ENCODE measurements around the gene MRPL18.
"Not testable (repeated sequence)": the region's sequence is repeated elsewhere in the genome, so short reads cannot be mapped to it uniquely, and the experiment has no call there.

The MRPL18 gene

GRCh38 chr6:159761873-159762680 is 28.2 kb upstream of the MRPL18 start, which contains the start of gene ACAT2:
Gene ACAT2 (plus strand): TSS chr6:159762045. CDS start chr6:159762088, 43 bp downstream.
- peaks cover 45% of the 10 kb centered on the region for H3K4me1 Mint-ChIP-seq
- H3K27me3 Mint-ChIP-seq: no peaks in the 10 kb centered on the region
- DNase-seq (peak; percentile 92 to 96), ATAC-seq (peak; percentile 98)
- peak within 1 kb of the TSS; percentile 96 to 98 for H3K27ac Mint-ChIP-seq
- H3K9me3 Mint-ChIP-seq: no peaks in the 10 kb centered on the region
- H3K4me3 Mint-ChIP-seq: peak within 1 kb of the TSS; percentile 94 to 97

GRCh38 chr6:159762681-159763293 is 27.5 kb upstream of the MRPL18 start:
- H3K4me1 Mint-ChIP-seq: peaks cover 46% of the 10 kb centered on the region
- DNase-seq: no peak
- H3K4me3 Mint-ChIP-seq: peak overlapping the region; percentile 89 to 97
- peak; percentile 10 for ATAC-seq
- H3K27ac Mint-ChIP-seq: peak overlapping the region; percentile 96
- H3K27me3 Mint-ChIP-seq: no peaks in the 10 kb centered on the region
- no peaks in the 10 kb centered on the region for H3K9me3 Mint-ChIP-seq

- ATAC-seq (no peak), DNase-seq (no peak)
- peak overlapping the region in 1 of 2 donors; percentile 76 for H3K27ac Mint-ChIP-seq
- no peak overlapping the region for H3K4me3 Mint-ChIP-seq
- H3K4me1 Mint-ChIP-seq: peaks cover 18% of the 10 kb centered on the region
- no peaks in the 10 kb centered on the region for H3K27me3 Mint-ChIP-seq
- no peaks in the 10 kb centered on the region for H3K9me3 Mint-ChIP-seq
Observed at GRCh38 chr6:159766906-159767305, 23.4 kb upstream of the MRPL18 start.

GRCh38 chr6:159769470-159769869 is 20.8 kb upstream of the MRPL18 start:
- H3K27ac Mint-ChIP-seq: peak overlapping the region in 1 of 2 donors; percentile 5

GRCh38 chr6:159772196-159772595 is 18.1 kb upstream of the MRPL18 start:
- no peaks in the 10 kb centered on the region for H3K27me3 Mint-ChIP-seq
- no peaks in the 10 kb centered on the region for H3K4me1 Mint-ChIP-seq
- H3K9me3 Mint-ChIP-seq: no peaks in the 10 kb centered on the region
- DNase-seq (no peak), ATAC-seq (no peak)
- H3K27ac Mint-ChIP-seq: no peak overlapping the region
- H3K4me3 Mint-ChIP-seq: no peak overlapping the region

More at GRCh38 chr6:159769470-159769869, 20.8 kb upstream of the MRPL18 start:
- H3K27me3 Mint-ChIP-seq: no peaks in the 10 kb centered on the region
- peaks cover 9% of the 10 kb centered on the region for H3K4me1 Mint-ChIP-seq
- H3K9me3 Mint-ChIP-seq: no peaks in the 10 kb centered on the region
- H3K4me3 Mint-ChIP-seq: no peak overlapping the region
- DNase-seq: no peak
- no peak for ATAC-seq

GRCh38 chr6:159777240-159777904 is 12.9 kb upstream of the MRPL18 start:
- DNase-seq (no peak), ATAC-seq (no peak)
- H3K9me3 Mint-ChIP-seq: no peaks in the 10 kb centered on the region
- no peak overlapping the region for H3K4me3 Mint-ChIP-seq
- H3K4me1 Mint-ChIP-seq: peaks cover 9% of the 10 kb centered on the region
- no peaks in the 10 kb centered on the region for H3K27me3 Mint-ChIP-seq
- peak overlapping the region in 1 of 2 donors; percentile 36 for H3K27ac Mint-ChIP-seq

- H3K27me3 Mint-ChIP-seq: no peaks in the 10 kb centered on the region
- H3K4me1 Mint-ChIP-seq: peaks cover 17% of the 10 kb centered on the region
- H3K27ac Mint-ChIP-seq: no peak overlapping the region
- H3K4me3 Mint-ChIP-seq: no peak overlapping the region
- no peak for DNase-seq
- H3K9me3 Mint-ChIP-seq: no peaks in the 10 kb centered on the region
- ATAC-seq: no peak
Observed at GRCh38 chr6:159778131-159778530, 12.1 kb upstream of the MRPL18 start.

GRCh38 chr6:159778542-159779103 is 11.6 kb upstream of the MRPL18 start:
- DNase-seq (no peak), ATAC-seq (no peak)
- Mint-ChIP-seq H3K27me3 (no peaks in the 10 kb centered on the region), H3K4me3 (no peak overlapping the region), H3K27ac (no peak overlapping the region), H3K9me3 (no peaks in the 10 kb centered on the region), H3K4me1 (peaks cover 20% of the 10 kb centered on the region)

- ATAC-seq: no peak
- no peaks in the 10 kb centered on the region for H3K27me3 Mint-ChIP-seq
Observed at GRCh38 chr6:159788276-159788675, 2.0 kb upstream of the MRPL18 start.

GRCh38 chr6:159788753-159789376 is 1.4 kb upstream of the MRPL18 start:
- Mint-ChIP-seq H3K4me3 (peak overlapping the region; percentile 93 to 96), H3K27me3 (no peaks in the 10 kb centered on the region), H3K9me3 (no peaks in the 10 kb centered on the region), H3K4me1 (peaks cover 71% of the 10 kb centered on the region), H3K27ac (peak overlapping the region; percentile 97)
- ATAC-seq: no peak
- peak in 1 of 2 donors; percentile 23 for DNase-seq

More at GRCh38 chr6:159788276-159788675, 2.0 kb upstream of the MRPL18 start:
- Mint-ChIP-seq H3K4me3 (peak overlapping the region; percentile 93 to 96), H3K4me1 (peaks cover 70% of the 10 kb centered on the region), H3K27ac (peak overlapping the region; percentile 97), H3K9me3 (no peaks in the 10 kb centered on the region)
- DNase-seq: no peak

- peaks cover 71% of the 10 kb centered on the region for H3K4me1 Mint-ChIP-seq
- no peaks in the 10 kb centered on the region for H3K9me3 Mint-ChIP-seq
- H3K27ac Mint-ChIP-seq: peak within 1 kb of the TSS; percentile 97
- peak; percentile 89 for ATAC-seq
- no peaks in the 10 kb centered on the region for H3K27me3 Mint-ChIP-seq
- peak; percentile 96 to 99 for DNase-seq
- peak within 1 kb of the TSS; percentile 93 to 96 for H3K4me3 Mint-ChIP-seq
Observed at GRCh38 chr6:159789377-159790148, 704 bp upstream of the MRPL18 start, which contains the start of gene TCP1. Gene TCP1 (minus strand): TSS chr6:159789602. CDS start chr6:159789468, 134 bp downstream.

- Mint-ChIP-seq H3K27ac (peak overlapping the region; percentile 97), H3K4me3 (peak overlapping the region; percentile 93 to 96), H3K27me3 (no peaks in the 10 kb centered on the region), H3K9me3 (no peaks in the 10 kb centered on the region), H3K4me1 (peaks cover 67% of the 10 kb centered on the region)
- DNase-seq: peak; percentile 15 to 27
- ATAC-seq: no peak
Observed at GRCh38 chr6:159790956-159791598, 810 bp downstream of the MRPL18 start.

- DNase-seq, H3K4me3 Mint-ChIP-seq, H3K27ac Mint-ChIP-seq, H3K9me3 Mint-ChIP-seq, H3K27me3 Mint-ChIP-seq, ATAC-seq: not testable (repeated sequence)
- H3K4me1 Mint-ChIP-seq: peaks cover 50% of the 10 kb centered on the region
Observed at GRCh38 chr6:159794976-159795375, 4.7 kb downstream of the MRPL18 start.

GRCh38 chr6:159797554-159797953 is 7.3 kb downstream of the MRPL18 start:
- Mint-ChIP-seq H3K27me3 (no peaks in the 10 kb centered on the region), H3K4me3 (no peak overlapping the region), H3K27ac (no peak overlapping the region), H3K9me3 (no peaks in the 10 kb centered on the region), H3K4me1 (peaks cover 33% of the 10 kb centered on the region)
- ATAC-seq (no peak), DNase-seq (no peak)

Measured in stimulated activated naive CD8-positive, alpha-beta T cell treated with anti-CD3 and anti-CD28 coated beads, Interleukin-15, amount 100 ng/mL, for 72 hours (primary cell).